GM19395 (cell line): ENCODE measurements around the gene TOR1A.
A peak's percentile ranks its signal among the peaks of the same experiment; 100 is the strongest.

Experiments
- ATAC-seq: cut with Tn5 transposase; IDR thresholded peaks from one replicate; pipeline ENCODE4 v1.9.1; 2021; ENCODE audit warnings: mild to moderate bottlenecking, moderate library complexity; ENCODE audit not compliant: unreplicated experiment

TOR1A gene

GRCh38 chr9:129852579-129852978, 28.6 kb upstream of the TOR1A start:
- no peak for ATAC-seq

GRCh38 chr9:129851821-129852220, 27.9 kb upstream of the TOR1A start:
- no peak for ATAC-seq

GRCh38 chr9:129850821-129851550, 27.1 kb upstream of the TOR1A start:
- ATAC-seq, result no peak

GRCh38 chr9:129849901-129850300, 26.0 kb upstream of the TOR1A start:
- ATAC-seq, result no peak

GRCh38 chr9:129848712-129849441, 24.9 kb upstream of the TOR1A start:
- ATAC-seq, result no peak

GRCh38 chr9:129845373-129845772, 21.4 kb upstream of the TOR1A start:
- ATAC-seq, result no peak

- ATAC-seq, result no peak
Measured at GRCh38 chr9:129841071-129841470, 17.1 kb upstream of the TOR1A start.

GRCh38 chr9:129840034-129840433, 16.1 kb upstream of the TOR1A start:
- ATAC-seq, result no peak

- no peak for ATAC-seq
Measured at GRCh38 chr9:129839324-129840023, 15.5 kb upstream of the TOR1A start.

GRCh38 chr9:129838707-129839259, 14.8 kb upstream of the TOR1A start:
- ATAC-seq, result no peak

- no peak for ATAC-seq
Measured at GRCh38 chr9:129836311-129837007, 12.5 kb upstream of the TOR1A start.

GRCh38 chr9:129835860-129836223, 11.9 kb upstream of the TOR1A start:
- no peak for ATAC-seq

GRCh38 chr9:129835128-129835859, 11.4 kb upstream of the TOR1A start, which contains the start of the genes C9orf78 and USP20:
TSS of gene C9orf78 (minus strand) at chr9:129835275. CDS start at chr9:129835221, 54 bp downstream.
TSS of gene USP20 (plus strand) at chr9:129835458. CDS start at chr9:129852556, 17,098 bp downstream.
- peak; percentile 85 for ATAC-seq

GRCh38 chr9:129834489-129835127, 10.7 kb upstream of the TOR1A start:
- peak; percentile 25 for ATAC-seq

- ATAC-seq, result no peak
Measured at GRCh38 chr9:129832982-129833381, 9.0 kb upstream of the TOR1A start.

- no peak for ATAC-seq
Measured at GRCh38 chr9:129828969-129829368, 5.0 kb upstream of the TOR1A start.

GRCh38 chr9:129828051-129828450, 4.1 kb upstream of the TOR1A start:
- no peak for ATAC-seq

GRCh38 chr9:129826759-129827158, 2.8 kb upstream of the TOR1A start:
- ATAC-seq, result no peak

GRCh38 chr9:129826344-129826743, 2.4 kb upstream of the TOR1A start:
- ATAC-seq, result no peak

- no peak for ATAC-seq
Measured at GRCh38 chr9:129823542-129823934, 398 bp downstream of the TOR1A start.
